AG08395 (cell line): ENCODE data around the gene RNASEH2B.

Experiments
- DNase-seq: peaks from one replicate; pipeline ENCODE4 v3.0.0; 2012; ENCODE audit warnings: mixed read lengths, low spot score

Gene RNASEH2B

DNA sequence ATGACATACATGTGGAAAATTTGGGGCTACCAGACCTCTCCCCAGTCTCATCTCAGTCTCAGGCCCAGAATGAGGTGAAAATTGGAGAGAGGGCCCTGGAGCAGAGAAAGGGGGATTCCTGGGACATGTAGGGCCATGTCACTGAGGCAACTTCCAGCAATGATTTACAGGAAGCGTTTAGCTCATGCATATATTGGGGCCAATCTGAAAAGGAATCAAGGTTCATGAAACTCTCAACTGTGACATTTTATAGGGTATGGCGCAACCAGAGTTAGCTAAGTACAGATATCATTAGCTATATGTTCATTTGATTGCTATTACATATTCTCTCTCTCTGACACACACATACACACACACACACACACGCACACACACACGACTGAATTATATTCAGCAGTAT is 86.3 kb downstream of the RNASEH2B start:
- DNase-seq = no peak

DNA sequence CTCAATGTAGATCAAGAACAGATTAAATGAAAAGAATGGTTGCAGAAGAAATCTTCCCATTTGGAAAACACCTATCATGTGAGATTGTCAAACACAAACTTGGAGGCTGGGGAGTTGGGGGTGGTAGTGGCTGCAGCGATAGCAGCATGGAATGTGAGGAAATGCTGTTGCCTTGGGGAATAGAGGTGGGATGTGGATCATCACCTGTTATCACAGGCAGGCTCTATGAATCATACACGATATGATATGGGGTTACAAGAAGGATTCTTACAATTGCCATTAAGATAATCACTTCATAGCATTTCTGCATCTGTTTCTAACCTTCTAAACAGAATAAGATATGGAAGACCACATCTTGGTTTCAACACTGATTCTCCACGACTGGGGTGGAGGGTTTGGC is 88.7 kb downstream of the RNASEH2B start:
- DNase-seq = no peak

DNA sequence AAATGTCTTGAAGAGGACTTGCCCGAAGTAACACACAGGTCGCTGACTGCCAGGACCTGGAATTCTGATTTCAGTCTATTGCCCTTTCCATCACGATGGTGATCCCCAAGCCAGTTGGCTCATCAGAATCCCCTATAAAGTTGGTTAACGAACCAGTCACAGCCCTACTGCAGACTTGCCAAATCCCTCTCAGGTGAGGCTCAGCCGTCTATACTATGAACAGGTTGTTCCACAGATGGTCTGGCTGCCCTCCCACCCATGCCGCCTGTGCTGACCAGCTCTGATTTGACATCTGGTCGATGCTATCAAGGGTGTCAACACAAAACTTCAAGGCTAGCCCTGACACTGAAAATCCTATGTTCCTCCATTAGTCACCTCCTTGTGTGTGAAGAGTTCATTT is 90.0 kb downstream of the RNASEH2B start:
- no peak for DNase-seq

DNA sequence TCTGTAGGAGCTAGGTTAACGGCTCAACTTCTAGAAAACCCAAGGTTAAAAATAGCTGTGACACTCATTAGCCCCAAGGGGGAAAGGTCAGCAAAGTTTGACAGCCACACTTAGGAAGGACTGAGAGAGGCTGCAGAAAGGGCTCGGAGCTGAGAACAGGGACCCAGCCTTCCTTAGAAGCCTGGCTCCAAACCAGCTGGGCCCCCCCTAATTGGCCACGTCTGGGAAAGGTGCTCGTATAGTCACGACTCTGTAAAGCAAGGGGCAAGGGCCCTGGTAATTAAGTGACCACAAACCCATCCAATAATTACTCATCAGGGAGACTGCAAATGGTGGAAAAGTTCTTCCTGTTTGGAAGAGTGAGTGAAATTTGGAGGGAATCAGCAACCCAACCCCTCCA is 90.5 kb downstream of the RNASEH2B start:
- DNase-seq = no peak

DNA sequence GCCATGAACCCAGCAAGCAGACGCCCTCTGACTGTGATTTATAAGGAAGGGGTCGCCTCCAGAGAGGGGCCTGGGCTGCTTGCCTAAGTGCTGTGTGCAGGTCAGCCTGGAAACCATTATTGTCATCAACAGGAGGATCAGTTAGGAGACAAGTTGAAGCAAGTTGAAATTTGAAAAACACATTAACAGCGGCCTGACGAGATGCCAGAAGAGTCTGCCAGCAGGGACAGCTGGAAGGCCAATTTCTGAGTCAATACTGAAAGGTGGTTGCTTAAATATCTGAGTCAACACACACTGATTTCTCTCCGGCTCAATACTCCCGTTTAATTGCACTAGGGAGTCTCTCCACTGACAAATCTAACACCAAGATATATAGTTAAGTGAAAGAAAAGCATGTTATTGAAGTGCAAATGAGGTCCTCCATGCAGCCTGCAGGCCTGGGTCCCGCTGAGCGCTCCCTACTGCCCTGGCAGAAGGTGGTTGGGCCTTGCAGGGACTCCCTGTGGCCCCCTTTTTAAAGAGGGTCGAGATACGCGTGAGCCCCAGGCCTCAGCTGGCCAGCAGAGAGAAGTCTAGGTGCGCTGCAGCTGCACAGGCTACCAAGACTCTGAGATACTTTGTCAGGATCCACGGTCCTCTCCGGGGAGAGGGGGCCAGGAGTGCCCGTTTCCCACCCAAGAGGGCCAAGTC is 91.1 kb downstream of the RNASEH2B start:
- DNase-seq = peak; percentile 84

DNA sequence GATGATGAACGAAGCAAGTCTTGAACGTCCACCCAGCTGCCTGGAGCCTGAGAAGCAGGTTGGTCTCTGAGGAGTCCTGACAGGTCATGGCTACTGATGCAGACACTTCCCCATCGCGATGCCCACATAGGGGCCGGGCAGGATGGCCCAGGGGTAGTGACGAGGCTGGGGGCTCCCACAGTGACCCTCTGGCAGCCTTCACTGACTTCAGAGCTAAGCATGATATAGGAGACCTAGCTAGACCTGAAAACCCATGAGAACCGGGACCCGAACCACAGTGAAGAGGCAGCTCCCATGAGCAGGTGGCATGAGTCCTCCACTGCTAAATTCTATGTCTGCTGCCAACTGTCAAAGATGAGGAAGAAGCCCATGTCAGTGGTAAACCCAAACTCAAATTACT is 91.7 kb downstream of the RNASEH2B start:
- no peak for DNase-seq

DNA sequence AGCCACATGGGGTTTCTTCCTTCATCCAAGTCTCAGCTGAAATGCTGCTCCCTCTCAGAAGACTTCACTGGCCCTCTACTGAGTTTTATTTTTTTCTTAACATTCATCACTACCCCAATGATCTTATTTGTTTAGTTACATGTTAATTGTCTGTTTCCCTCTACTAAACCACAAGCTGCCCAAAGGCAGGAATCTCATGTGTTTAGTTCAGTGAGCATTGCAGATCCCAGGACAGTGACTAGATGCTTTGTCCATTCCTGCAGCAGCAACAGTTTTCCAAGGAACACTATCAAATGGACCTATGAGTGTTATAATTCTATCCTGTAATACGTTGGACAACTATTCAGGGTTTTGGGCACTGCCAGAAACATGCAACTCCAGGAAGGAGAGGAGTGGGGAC is 93.1 kb downstream of the RNASEH2B start:
- DNase-seq = no peak

DNA sequence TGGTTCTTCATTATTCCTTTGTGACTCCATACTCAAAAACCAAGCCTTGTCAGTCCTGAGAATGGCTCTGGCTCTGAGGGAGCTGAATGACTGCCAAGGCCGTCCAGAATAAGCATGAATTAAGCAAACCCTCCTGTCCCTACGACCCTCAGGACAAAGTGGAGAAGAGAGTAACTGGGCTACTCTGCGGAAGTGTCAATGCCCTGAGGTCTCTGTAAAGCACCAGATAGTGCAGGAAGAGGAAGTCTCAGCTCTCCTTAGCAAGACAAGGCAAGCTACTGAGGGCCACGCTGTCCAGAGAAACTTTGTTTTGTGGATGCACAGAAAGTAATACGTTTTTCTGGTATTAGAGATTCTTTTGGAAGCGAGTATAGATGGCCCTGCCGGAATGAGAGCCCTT is 94.1 kb downstream of the RNASEH2B start:
- no peak for DNase-seq

DNA sequence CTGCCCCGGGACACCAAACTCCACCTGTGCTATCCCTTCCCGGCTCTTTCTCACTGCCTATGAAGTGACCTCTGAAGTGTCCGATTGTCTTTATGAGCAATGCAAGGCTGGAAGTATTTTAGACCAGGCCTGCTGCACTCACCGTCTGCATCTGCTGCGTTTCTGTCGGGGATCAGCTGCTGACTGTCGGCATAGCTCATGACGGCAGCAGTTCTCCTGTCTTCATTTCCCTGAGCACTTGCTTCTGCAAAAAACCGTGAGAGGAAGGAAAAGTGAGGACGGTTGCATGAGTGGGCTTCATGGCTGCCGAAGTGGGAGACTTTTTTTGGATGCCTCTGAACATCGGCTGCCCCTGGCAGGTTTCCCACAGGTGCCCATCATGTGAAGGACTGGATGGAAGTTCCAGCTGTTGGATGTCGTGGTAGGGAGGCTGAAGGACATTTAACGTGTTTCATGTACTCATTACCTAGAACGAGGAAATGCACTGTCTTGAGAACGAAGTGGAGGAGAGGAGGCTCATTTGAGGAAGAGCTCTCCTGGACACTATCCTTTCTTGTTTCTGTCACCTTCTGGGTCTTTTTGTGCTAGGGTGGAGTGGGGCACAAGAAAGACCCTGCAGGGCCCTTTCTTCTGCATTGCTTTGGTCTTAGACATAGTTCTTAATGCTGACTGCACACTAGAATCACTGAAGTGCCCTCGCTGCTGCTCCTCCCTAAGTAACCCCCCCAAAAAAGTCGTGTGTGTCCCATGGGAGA is 94.7 kb downstream of the RNASEH2B start:
- DNase-seq = no peak

DNA sequence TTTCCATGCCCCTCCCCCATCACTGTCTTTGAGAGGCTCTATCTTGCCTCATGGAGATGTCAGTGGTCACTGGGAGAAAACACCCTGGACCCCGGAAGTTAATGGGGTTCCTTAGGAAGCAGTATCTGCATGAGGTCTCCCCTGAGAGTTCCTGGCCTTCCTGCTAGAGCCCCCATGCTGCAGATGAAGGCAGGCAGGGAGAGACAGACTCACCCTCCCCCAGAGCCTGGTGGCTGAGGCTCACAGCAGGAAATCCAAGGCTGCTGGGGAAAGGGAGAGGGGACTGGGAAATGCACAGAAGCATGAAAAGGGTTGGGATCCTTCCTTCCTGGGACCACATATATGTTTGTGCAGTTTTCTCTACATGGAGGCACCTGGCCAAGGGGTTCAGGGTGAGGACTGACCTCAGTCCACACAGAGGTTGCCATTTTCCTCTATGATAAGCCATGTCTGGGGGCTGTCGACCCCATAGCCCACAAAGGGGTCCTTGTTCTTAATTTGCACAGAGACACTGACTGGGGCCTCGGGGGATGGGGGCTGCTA is 95.4 kb downstream of the RNASEH2B start:
- no peak for DNase-seq

DNA sequence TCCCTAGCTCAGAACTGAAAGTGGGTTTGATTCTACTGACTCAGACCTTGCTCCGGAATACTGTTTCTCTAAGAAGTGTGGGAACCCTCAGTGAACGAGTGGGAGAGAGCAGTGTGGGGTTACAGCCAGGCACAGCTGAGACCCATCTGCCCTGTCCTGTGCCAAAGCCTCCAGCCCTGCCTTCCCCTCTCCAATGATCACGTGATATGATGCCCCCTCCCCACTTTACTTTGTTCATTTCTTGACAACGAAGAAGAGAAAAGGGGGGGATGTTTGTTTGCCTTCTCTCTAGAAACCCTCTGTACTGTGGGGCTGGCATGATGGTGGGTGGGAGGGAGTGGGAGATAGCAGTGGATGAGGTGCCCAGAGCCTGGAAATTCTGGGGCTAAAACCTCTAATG is 96.0 kb downstream of the RNASEH2B start:
- DNase-seq = no peak
